Gastrocnemius medialis (tissue), 4 donors: Measurements from ENCODE around the gene MRNIP.

Experiments
- POLR2A ChIP-seq, 2 donors: fragments of 450-650 bp; IDR thresholded peaks; one replicate each; pipeline ENCODE4 v1.6.1; 2017; ENCODE audit warnings: antibody characterized with exemption in 2 of 2, mild to moderate bottlenecking in 2 of 2, moderate library complexity in 2 of 2
- TF ChIP-seq, protein P1 (sequence below), 5 experiments: fragments of 450-650 bp in 3 of 5; fragments of 200-600 bp in 2 of 5; sonication (generic) in 2 of 5; IDR thresholded peaks in 4 of 5; conservative IDR thresholded peaks in 1 of 5; 1 replicate in 4 of 5; 2 replicates in 1 of 5; pipeline ENCODE4 v1.5.1; 2016 to 2019; ENCODE audit warnings: antibody characterized with exemption in 5 of 5, mild to moderate bottlenecking in 3 of 5, moderate library complexity in 3 of 5

DNA sequence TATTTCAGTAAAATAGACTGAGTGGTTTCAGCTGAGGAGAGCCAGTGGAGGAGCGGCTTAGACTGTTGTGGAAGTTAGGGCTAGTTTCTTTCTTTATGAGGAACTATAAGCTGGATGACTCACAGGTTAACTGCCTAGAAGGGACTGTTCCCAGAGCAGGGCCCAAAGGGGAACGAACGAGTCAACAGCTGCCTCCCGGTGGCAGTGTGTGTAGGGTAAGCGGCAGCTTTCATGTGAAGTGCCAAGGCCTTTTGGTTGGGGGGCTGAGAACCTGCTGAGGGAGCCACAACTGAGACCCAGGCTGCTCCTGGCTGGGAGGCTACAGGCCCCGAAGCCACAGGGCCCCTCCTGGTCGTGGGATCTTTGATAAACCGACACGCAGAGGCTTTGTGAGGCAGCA is 30.9 kb downstream of the MRNIP start:
- TF ChIP-seq, protein P1, sequence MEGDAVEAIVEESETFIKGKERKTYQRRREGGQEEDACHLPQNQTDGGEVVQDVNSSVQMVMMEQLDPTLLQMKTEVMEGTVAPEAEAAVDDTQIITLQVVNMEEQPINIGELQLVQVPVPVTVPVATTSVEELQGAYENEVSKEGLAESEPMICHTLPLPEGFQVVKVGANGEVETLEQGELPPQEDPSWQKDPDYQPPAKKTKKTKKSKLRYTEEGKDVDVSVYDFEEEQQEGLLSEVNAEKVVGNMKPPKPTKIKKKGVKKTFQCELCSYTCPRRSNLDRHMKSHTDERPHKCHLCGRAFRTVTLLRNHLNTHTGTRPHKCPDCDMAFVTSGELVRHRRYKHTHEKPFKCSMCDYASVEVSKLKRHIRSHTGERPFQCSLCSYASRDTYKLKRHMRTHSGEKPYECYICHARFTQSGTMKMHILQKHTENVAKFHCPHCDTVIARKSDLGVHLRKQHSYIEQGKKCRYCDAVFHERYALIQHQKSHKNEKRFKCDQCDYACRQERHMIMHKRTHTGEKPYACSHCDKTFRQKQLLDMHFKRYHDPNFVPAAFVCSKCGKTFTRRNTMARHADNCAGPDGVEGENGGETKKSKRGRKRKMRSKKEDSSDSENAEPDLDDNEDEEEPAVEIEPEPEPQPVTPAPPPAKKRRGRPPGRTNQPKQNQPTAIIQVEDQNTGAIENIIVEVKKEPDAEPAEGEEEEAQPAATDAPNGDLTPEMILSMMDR (IDR thresholded peaks at IDR 0.05 in 4 of 5, conservative IDR thresholded peaks at IDR 0.05 in 1 of 5): no peak
- no peak for TF ChIP-seq POLR2A (IDR thresholded peaks at IDR 0.05)
